Tibial nerve (tissue), 3 donors: ENCODE data around the gene NTM.

Experiments
- CTCF ChIP-seq, 5 experiments: fragments of 200-600 bp in 3 of 5; fragments of 450-650 bp in 2 of 5; sonication (generic) in 3 of 5; IDR thresholded peaks; one replicate each; pipeline ENCODE4 v1.5.1; 2016 to 2019; ENCODE audit warnings: antibody characterized with exemption in 5 of 5, mild to moderate bottlenecking in 3 of 5, moderate library complexity in 2 of 5
- POLR2A ChIP-seq, 2 donors: fragments of 450-650 bp; IDR thresholded peaks; one replicate each; pipeline ENCODE4 v1.6.1; 2017; ENCODE audit warnings: antibody characterized with exemption in 2 of 2, mild to moderate bottlenecking in 2 of 2, moderate library complexity in 2 of 2

GRCh38 chr11:132284048-132284447 lies 913.6 kb downstream of the NTM start:
- no peak for TF ChIP-seq CTCF (IDR thresholded peaks at IDR 0.05)
- TF ChIP-seq POLR2A (IDR thresholded peaks at IDR 0.05): no peak
